Esophagus (tissue), 2 donors: ENCODE measurements around the gene RNPEPL1. TPM values are rescaled to one million over a fixed set of nuclear protein-coding genes. Genes with fewer than 3 reads are reported as not detected.

Experiments used
- H3K27ac ChIP-seq, 2 donors: one replicate each; pipeline ENCODE4 v1.5.1; 2013; ENCODE audit warnings: low read depth in 2 of 2, mild to moderate bottlenecking in 2 of 2, inconsistent platforms in 1 of 2, low read length in 1 of 2, moderate library complexity in 1 of 2
- H3K27me3 ChIP-seq, 2 donors: one replicate each; pipeline ENCODE4 v1.6.1; 2013; ENCODE audit warnings: low read length in 2 of 2, control low read depth in 1 of 2, mild to moderate bottlenecking in 1 of 2; ENCODE audit not compliant: insufficient read depth in 2 of 2, control insufficient read depth in 1 of 2
- H3K36me3 ChIP-seq, 2 donors: one replicate each; pipeline ENCODE4 v1.6.1; 2013; ENCODE audit warnings: low read length in 1 of 2; ENCODE audit not compliant: control insufficient read depth in 2 of 2, insufficient read depth in 2 of 2
- H3K4me1 ChIP-seq, 2 donors: one replicate each; pipeline ENCODE4 v1.6.1; 2013; ENCODE audit warnings: low read length in 1 of 2; ENCODE audit not compliant: control insufficient read depth in 2 of 2, insufficient read depth in 2 of 2
- H3K4me3 ChIP-seq, 2 donors: one replicate each; pipeline ENCODE4 v1.5.1; 2013; ENCODE audit warnings: low read length in 2 of 2, mild to moderate bottlenecking in 2 of 2, low read depth in 1 of 2, moderate library complexity in 1 of 2
- H3K9me3 ChIP-seq, 2 donors: one replicate each; pipeline ENCODE4 v1.6.1; 2013; ENCODE audit warnings: mild to moderate bottlenecking in 2 of 2, low read depth in 1 of 2, low read length in 1 of 2, moderate library complexity in 1 of 2; ENCODE audit not compliant: control insufficient read depth in 2 of 2, insufficient read depth in 1 of 2
- WGBS, 2 donors: extraction: QIAGEN DNeasy Blood & Tissue Kit; methylation state at CpG; one replicate each; pipeline ENCODE4 v1.1.7; 2013; 5-methylcytosine and 5-hydroxymethylcytosine counted together
- polyA plus RNA-seq, 2 donors: library from polyadenylated mRNA; stranded (reverse); fragments of 200-250 nt; gene quantifications; one replicate each; pipeline ENCODE4 v1.2.3, GENCODE V29; 2013
- donor health status: healthy with polysubstance abuse.
- donor health status: Bipolar disorder and iron deficiency.

Gene RNPEPL1
- polyA plus RNA-seq, 2 donors = 65.9 to 160 TPM

- no peaks in the 10 kb centered on the region for H3K9me3 ChIP-seq
- H3K4me1 ChIP-seq = peaks cover 28 to 55% of the 10 kb centered on the region in 2 donors
- H3K27me3 ChIP-seq = no peaks in the 10 kb centered on the region
- peaks cover 0 to 30% of the 10 kb centered on the region in 2 donors for H3K36me3 ChIP-seq
- peak overlapping the region in 1 of 2 donors; percentile 11 for H3K27ac ChIP-seq
- 81 to 84% methylated on average over 11 of the region's 11 CpGs for WGBS, 2 donors
- H3K4me3 ChIP-seq = no peak overlapping the region
Measured at GRCh38 chr2:240570531-240571313, 2.4 kb downstream of the RNPEPL1 start.

GRCh38 chr2:240571314-240571973 is 3.2 kb downstream of the RNPEPL1 start:
- H3K27me3 ChIP-seq = no peaks in the 10 kb centered on the region
- no peaks in the 10 kb centered on the region for H3K9me3 ChIP-seq
- H3K4me1 ChIP-seq = peaks cover 24 to 57% of the 10 kb centered on the region in 2 donors
- H3K36me3 ChIP-seq = peaks cover 0 to 36% of the 10 kb centered on the region in 2 donors
- no peak overlapping the region for H3K27ac ChIP-seq
- 85 to 90% methylated on average over 18 of the region's 18 CpGs for WGBS, 2 donors
- no peak overlapping the region for H3K4me3 ChIP-seq

- H3K36me3 ChIP-seq = peaks cover 0 to 45% of the 10 kb centered on the region in 2 donors
- 88 to 89% methylated on average over 30 of the region's 30 CpGs for WGBS, 2 donors
- peaks cover 19 to 48% of the 10 kb centered on the region in 2 donors for H3K4me1 ChIP-seq
Measured at GRCh38 chr2:240572141-240573031, 4.1 kb downstream of the RNPEPL1 start.

GRCh38 chr2:240573071-240573515 is 4.8 kb downstream of the RNPEPL1 start:
- Histone ChIP-seq H3K36me3 (peaks cover 4 to 52% of the 10 kb centered on the region in 2 donors), H3K27ac (no peak overlapping the region), H3K9me3 (no peaks in the 10 kb centered on the region), H3K4me1 (peaks cover 19 to 45% of the 10 kb centered on the region in 2 donors), H3K4me3 (no peak overlapping the region), H3K27me3 (no peaks in the 10 kb centered on the region)
- WGBS, 2 donors = 87 to 90% methylated on average over 17 to 20 of the region's 20 CpGs

More at GRCh38 chr2:240572141-240573031, 4.1 kb downstream of the RNPEPL1 start:
- Histone ChIP-seq H3K27me3 (no peaks in the 10 kb centered on the region), H3K27ac (no peak overlapping the region), H3K4me3 (no peak overlapping the region), H3K9me3 (no peaks in the 10 kb centered on the region)

- WGBS, 2 donors = 90 to 91% methylated on average over 37 of the region's 37 CpGs
- Histone ChIP-seq H3K27me3 (no peaks in the 10 kb centered on the region), H3K36me3 (peaks cover 4 to 55% of the 10 kb centered on the region in 2 donors), H3K9me3 (no peaks in the 10 kb centered on the region), H3K4me3 (no peak overlapping the region), H3K27ac (peak overlapping the region in 1 of 2 donors; percentile 85), H3K4me1 (peaks cover 19 to 50% of the 10 kb centered on the region in 2 donors)
Measured at GRCh38 chr2:240573516-240574385, 5.5 kb downstream of the RNPEPL1 start.

- H3K27me3 ChIP-seq = no peaks in the 10 kb centered on the region
- 71 to 73% methylated on average over 20 to 21 of the region's 21 CpGs for whole genome bisulfite sequencing, 2 donors
- no peaks in the 10 kb centered on the region for H3K9me3 ChIP-seq
- peaks cover 14 to 53% of the 10 kb centered on the region in 2 donors for H3K4me1 ChIP-seq
- H3K36me3 ChIP-seq = peaks cover 4 to 55% of the 10 kb centered on the region in 2 donors
- H3K27ac ChIP-seq = peak overlapping the region; percentile 85 to 88
- H3K4me3 ChIP-seq = peak overlapping the region; percentile 12 to 18
Measured at GRCh38 chr2:240574386-240575100, 6.3 kb downstream of the RNPEPL1 start.

GRCh38 chr2:240575101-240575965 is 7.0 kb downstream of the RNPEPL1 start:
- Histone ChIP-seq H3K27ac (peak overlapping the region; percentile 85 to 88), H3K4me1 (peaks cover 7 to 51% of the 10 kb centered on the region in 2 donors), H3K9me3 (no peaks in the 10 kb centered on the region), H3K27me3 (no peaks in the 10 kb centered on the region), H3K4me3 (peak overlapping the region in 1 of 2 donors; percentile 12), H3K36me3 (peaks cover 4 to 49% of the 10 kb centered on the region in 2 donors)
- WGBS, 2 donors = 53 to 71% methylated on average over 22 to 23 of the region's 23 CpGs
